GM21576 (cell line): ENCODE measurements around the gene PNPLA1.

Experiments
- ATAC-seq: cut with Tn5 transposase; IDR thresholded peaks from one replicate; pipeline ENCODE4 v1.9.1; 2021; ENCODE audit warnings: mild to moderate bottlenecking, moderate library complexity; ENCODE audit not compliant: unreplicated experiment

PNPLA1 gene

DNA sequence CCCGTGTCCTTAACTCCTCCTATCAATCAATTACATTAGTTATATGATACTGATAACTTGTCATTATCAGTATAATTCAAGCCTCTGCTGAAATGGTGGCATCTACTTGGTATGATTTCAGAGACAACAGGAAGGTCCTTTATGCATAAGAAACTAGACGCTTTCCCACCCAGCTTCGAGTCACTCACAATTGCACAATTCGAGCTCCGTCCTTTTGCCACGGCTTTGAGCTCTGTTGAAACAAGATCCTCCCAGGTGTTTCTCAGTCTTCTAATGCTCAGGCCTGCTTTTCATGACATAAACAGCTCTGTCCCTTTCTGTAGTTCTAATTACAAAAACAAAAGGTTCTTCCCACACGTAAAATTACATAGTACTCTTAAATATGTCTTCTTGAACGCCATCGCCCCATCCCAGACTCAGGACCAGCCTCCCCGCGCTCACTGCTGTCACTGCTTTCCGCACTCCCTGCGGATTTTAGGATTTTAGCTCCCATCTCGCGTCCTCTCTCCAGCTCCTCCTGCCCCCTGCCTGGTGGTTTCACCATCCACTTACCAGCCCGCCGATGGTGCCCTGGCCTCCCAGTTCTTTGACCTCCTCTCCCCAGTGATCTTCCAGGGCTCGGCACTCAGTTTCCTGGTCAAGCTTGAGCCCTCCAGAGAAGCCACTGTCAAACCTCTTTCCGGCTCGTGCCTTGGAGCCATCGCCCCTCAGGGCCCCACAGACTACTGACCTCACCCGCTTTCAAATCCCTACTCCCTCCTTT, 23.2 kb upstream of the PNPLA1 start:
- ATAC-seq: no peak

DNA sequence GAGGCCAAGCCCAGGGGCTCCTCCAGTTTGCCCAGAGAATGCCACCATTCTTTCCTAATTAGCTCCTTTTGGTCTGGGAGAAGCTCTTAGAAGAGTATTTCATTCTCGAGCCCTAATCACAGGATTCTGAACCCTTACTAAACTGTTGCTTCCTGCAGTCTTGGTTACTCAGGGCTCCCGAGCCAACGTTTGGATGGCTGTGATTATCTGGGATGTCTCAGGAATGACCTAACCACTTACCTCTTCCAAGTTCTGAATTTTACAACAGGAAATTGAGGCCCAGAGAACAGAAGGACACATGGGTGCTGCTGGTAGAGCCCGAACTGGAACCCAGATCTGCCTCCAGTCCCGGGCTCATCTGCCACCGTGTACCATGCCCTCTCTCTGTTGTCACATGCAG, 22.2 kb upstream of the PNPLA1 start:
- ATAC-seq: no peak

DNA sequence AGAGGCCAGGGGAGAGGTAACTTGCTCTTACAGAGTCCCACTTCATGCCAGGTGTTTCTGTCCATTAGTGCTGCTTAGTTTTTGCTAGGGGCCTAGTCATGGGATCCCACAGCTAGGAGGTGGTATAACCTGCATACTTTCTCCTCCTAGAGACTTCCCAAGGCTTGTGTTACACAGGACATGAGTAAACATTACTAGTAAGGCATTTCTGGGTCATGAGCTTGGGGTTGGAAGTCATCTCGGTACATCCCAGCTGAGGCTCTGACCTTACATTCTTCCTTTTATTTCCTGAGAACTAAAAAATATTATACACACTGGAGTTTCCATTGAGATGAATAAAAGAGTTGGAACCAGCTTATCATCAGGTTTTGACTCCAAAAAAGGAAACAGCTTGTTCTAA, 20.9 kb upstream of the PNPLA1 start:
- ATAC-seq: no peak

DNA sequence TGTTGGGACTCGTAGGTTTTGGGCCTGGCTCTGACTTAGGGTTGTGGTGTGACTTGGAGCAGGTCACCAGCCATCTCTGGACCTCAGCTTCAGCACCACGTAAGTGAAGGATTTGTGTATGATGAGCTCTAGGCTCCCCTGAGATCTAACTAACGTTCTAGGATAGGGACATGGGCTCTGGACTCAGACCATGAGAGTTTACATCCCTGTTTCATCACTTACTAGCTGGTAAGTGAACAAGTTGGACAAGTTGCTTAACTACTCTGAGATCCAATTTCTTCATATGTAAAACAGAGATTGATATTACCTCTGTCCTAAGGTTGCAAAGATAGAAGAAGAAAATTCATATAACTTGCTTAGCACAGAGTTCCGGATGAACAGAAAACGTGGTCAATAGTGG, 20.3 kb upstream of the PNPLA1 start:
- ATAC-seq: no peak

DNA sequence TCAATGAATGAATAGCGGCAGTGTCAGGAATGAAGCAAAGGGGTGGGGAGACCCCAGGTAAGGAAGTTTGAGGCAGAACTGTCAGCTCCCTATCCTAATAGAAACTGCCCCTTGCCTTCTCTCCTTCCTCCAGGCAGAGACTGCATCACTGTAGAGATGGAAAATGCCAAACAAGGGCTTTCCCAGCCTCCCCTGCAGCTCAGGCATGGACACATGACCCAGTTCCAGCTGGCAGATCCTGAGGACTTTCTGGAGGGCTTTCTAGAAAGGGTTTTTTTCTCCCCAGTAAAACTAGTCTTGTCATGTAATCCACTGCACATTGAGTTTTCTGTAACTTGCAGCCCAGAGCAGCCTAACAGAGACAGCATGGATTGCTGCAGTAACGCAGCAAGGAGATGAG, 17.9 kb upstream of the PNPLA1 start:
- ATAC-seq: no peak

DNA sequence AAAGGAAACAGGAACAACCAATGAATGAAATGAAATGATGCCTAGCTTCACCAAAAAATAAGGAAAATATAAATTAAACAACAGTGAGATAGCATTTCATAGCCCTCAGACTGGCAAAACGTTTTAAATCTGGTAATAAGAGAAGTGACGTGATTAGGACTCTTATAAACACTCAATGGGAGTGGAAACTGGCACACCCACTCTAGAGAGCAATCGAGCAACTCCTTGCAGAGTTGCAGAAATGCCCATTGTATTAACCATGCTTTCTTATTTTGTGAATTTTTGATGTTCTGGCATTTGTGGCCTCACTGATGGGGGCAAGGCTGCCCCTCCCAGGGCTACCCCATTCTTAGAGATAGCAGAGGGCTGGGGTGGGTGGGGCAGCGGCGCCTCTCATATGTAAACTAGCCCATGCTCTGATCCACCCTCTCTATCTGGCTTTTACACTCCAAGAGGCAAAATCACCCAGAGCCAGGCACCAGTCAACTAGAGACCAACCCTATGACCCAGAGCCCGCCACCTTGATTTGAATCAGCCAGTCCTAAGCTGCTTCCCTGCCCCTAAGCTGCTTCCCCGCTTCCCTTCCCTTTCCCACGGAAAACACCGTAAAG, 6.4 kb upstream of the PNPLA1 start:
- no peak for ATAC-seq

DNA sequence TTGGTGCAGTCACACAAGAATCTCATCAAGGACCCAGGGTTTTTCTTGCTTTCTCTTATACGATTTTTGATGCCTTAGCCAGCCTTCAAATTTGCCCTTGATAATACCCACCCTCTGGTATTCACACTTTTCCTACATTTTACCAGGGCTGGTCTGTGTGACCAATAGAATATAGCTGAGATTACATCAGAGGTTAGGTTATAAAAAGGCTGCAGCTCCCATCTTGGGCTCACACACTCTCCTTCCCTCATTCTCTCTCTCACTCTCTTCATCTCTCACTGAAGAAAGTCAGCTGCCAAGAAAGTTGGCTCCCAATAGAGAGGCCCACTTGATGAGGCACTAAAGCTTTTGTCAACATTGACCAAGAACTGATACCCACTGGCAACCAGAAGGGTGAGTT, 4.1 kb upstream of the PNPLA1 start:
- ATAC-seq: no peak

DNA sequence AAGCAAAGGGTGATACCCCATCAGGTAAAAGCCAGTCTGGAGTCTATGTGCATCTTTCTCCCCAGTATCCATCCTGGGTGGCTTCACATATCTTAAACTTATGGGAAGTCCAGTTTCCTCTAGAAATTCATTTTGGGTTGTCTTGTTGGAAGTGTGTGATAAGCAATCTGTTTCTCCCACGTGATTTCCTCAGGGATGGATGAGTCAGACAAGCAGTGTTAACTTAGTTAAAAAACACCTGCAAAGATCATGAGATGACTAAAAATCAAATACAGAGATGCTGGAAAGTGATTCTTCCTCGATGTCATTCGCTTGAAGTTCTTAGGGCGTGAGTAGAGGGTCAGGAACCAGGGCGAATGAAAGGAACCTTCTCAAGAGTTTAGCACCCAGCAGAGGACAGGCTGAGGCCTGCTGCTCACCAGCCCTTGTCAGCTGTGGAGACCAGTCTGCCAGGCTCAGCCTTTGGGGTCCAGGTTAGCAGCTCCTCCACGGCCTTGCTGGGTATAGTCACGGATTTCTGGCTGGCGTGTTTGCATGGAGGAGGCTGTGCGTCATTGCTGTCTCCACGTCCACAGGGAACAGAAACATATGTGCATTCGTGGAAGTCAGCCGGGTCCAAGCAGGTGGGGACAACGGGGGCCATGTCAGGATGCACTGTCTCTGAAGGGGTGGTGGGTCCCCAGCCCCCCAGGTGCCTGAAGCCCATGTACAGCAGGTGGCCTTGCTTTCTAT, 2.8 kb upstream of the PNPLA1 start:
- no peak for ATAC-seq

DNA sequence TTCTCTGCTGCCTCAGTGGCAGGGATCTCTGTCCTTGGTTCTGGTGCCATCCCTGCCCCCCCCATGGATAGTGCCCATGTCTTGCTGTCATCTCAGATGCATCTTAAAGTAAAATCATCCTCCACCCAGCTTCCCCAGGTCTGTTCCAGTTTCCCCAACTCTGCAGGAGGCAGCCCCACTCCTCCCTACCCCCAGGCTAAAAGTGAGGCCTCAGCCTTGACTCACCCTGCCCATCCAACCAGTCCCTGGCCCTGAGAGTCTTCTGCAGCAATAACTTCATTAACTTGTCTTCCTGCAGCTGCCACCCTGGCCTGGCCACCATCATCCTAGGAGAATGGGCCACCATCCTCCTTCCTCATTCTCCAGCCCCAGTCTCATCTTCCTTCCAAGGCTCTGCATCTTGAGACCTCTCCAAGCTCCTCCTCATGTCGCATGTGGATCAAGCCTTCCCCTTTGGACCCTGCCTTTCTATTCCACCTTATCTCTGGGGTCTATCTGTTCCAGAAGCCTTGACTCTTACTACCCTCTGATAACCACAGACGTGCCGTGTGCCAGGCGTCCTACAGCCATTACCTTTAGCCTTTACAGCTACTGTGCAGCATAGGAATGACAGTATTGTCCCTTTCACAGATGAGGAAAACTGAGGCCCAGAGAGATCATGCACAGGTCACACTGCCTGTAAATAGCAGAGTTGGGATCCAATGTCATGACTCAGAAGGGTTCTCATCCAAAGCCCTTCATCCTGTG, 2.0 kb upstream of the PNPLA1 start:
- no peak for ATAC-seq

DNA sequence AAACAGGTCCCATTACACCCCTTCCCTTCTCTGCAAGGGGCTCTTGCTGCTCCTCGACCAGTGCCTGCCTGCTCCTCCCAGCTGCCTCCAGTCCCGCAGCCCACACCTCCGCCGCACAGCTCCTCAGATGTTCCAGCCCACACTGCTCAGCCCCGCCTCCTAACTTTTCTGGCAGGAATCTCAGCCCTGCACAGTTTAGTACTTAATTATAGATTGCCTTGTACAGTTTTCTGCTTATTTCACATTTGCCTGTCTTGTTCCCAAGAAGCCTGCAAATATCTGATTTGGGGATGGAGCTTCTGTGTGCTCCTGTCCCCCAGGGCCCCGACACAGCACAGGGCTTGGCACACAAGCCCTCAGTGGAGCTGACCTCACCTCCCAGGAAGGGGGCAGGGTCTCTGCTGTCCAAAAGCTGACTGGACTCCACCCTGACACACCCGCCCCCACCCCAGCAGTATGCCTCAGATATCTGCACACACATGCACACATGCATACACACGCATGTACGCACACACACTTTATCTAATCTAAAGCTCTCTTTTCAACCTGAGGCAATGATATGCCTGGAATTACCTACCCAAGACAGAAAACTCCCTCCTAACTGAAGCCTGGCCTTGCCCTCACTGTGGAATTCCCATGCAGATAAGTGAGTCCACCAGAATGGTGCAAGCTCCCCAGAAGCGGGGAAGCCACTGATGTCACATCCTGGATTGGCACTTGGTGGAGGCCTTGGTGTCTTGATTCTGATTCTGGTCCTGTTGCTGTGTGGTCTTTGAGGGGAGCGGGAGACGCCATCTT, 1.2 kb upstream of the PNPLA1 start:
- ATAC-seq: no peak

DNA sequence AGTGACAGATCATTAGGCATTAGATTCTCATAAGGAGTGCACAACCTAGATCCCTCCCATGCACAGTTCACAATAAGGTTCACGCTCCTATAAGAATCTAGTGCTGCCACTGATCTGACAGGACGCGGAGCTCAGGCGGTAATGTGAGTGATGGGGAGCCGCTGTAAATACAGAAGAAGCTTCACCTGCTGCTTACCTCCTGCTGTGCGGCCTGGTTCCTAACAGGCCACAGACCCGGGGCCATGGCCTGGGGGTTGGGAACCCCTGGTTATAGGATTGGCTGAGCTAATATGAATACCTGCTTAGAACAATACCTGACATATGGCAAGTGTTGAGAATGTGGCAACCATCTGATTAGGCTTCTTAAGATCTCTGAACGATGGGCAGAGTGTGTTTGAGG, 2.4 kb downstream of the PNPLA1 start:
- ATAC-seq: no peak

DNA sequence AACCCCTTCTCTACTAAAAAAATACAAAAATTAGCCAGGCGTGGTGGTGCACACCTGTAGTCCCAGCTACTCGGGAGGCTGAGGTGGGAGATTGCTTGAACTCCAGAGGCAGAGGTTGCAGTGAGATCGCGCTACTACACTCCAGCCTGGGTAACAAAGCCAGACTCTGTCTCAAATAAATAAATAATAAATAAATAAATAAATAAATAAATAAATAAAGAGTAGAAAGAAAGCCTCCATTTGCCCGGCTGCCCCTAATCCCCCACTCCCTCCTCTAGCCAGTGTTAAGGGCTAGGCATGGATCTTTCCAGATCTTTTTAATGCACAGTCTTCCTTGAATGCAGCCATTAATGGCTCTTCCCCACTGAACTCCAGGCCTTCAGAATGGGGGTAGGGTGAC, 3.2 kb downstream of the PNPLA1 start:
- ATAC-seq: no peak

DNA sequence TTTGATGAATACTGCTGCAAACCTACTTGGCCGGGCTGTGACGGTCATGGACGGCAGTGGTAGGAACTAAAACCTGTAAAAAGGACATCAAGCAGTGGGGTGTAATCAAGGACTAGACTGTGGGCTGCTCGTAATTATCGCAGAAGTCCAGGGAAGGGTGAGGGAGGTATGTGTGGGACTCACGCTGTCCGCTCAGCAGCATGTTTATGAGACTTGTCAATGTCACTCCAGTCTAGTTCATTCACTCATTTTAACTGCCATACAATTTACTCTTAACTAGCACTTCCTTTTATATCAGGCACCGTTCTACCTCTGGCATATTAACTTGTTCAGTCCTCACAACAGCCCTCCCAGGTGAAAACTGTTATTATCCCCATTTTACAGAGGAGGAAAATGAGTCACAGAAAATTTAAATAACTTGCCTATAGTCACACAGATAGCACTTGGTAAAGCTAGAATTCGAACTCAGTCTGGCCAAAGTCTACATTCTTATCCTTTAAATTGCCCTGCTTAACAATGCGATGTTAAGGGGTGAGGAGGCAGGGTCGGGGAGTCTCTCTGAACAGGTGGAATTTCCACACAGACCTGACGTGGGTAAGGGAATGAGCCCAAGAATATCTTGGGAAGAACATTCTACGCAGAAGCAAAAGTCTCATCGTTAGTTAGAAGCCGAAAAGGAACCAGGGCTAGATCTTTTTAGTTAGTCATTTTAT, 4.1 kb downstream of the PNPLA1 start:
- ATAC-seq: no peak

DNA sequence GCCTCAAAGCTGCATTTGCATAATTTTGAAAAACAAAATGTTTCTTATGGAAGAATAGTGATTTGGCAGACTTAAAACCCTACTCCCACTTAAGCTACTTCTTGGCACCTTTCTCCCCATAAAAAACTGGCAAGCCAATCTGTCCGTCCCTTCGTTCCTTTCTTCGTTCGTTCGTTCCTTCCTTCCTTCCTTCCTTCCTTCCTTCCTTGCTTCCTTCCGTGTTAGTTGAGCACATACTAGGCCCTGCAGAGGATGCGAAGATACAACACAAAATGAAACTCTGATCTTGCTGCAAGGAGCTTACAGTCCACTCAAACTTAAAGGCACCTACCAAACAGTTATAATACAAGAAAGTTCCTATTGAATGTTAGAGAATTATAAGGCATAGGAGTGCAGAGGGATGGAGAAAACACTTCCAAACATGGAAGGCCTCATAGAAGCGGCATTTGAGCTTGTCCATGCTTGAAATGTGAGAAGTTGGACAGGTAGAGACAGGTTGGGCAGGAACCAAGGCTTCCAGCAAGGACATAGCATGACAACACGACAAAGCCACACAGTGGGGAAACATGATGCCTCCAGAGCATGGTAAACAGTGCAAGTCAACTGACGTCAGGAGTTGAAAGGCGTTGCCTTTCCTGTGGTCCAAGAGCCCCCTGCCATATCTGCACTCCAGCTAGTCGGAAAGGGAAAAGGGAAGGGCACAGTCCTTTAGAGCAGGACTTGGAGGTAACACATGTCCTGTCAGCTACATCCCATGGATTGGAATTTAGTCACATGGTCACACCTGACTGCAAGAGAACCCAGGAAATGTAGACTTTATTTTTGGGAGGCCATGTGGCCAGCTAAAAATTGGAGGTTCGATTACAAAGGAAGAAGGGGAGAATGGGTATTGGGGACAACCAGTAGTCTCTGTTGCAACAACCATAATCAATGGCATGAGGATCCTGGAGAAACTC, 7.0 kb downstream of the PNPLA1 start:
- ATAC-seq: no peak

DNA sequence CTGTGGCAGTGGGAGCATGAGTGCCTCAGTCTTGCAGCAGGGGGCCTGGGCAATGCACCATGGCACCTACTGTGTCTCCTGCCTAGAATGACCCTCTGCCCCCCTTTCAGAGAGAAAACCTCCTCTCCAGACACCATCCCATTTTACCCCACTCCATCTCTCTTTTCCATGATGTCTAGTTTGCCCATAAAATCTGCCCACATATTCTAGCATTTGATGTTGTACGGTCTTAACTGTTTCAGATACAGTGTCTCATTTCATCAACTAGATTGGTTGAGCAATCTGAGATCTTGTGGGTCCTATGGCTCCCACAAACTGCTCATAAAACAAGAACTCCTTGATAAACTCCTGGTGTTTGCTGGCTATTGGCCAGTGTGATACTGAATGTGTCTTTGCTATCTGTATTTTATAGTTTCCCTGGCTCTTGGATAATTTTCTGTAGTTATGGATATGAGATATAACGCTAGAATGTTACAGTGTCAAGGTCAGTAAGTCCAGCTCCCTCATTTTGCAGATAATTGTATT, 8.1 kb downstream of the PNPLA1 start:
- no peak for ATAC-seq

DNA sequence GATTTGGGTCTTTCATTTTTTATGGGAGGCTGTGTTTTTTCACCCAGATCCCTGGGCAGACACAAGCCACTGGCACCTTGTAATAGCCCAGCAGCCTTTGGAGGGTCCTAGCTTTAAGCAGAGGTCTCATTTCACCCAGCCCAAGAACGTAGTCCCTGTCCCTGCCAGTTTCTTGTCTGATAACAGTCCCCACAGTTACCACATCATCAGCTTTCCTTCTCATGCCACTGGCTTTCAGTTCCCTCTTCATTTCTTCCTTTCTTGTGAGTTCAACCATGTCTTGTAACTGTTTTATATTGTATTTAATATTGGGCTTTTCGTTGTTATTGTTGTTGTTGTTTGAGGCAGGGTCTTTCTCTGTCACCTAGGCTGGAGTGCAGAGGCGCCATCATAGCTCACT, 10.6 kb downstream of the PNPLA1 start:
- ATAC-seq: no peak

DNA sequence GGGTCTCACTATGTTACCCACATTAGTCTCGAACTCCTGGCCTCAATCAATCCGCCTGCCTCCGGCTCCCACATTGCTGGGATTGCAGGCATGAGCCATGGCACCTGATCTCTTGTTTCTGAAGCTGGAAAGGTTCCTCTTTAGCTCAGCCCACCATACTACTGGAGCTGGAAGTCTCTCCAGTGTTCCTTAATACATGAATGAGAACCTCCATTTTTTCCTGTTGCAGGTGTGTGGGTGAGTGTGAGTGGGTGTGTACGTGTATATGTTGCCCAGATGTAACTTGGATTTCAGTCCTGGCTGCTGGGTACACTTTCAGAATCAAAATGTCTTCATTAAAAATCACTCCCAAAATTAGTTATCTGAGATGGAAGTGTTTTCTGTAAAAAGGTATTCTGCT, 11.1 kb downstream of the PNPLA1 start:
- no peak for ATAC-seq

DNA sequence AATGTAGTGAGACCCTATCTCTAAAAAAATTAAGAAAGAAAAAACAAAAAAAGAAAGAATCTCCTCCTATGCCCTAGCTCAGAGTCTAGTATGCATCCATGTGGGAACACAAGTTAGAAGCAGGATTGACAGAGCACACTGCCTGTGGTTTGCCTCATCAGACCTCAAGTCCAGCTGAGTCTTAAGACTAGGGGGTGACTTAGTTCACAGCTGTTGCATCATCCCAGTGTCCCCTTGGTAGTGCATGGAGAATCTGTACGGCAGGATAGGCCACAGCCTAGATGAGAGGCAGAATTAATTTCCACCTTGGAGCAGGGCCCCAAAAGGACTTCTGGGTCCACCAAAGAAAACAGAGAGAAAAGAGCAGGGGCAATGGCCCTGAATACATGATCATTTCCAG, 13.7 kb downstream of the PNPLA1 start:
- ATAC-seq: no peak

DNA sequence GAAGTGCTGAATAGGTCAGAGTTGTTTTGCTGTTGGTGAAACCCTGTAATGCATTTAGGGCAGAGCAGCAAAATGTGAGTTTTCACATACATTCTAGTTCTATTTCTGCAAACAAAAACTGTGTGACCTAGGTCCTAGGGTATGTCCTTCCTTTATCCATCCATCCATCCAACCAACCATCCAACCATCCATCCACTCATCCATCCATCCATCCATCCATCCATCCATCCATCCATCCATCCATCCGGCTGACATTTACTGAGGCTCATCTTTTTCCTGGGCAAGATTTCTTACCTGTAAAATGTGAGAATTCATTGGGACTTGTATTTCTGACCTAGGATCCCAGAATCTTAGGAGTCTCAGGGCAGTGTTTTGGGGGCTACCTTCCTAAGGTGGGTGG, 14.5 kb downstream of the PNPLA1 start:
- no peak for ATAC-seq
